HCT116 (cell line): ENCODE data around the gene KLHL24. TPM values are rescaled to one million over a fixed set of nuclear protein-coding genes. Genes with fewer than 3 reads are reported as not detected.
"Not testable (repeated sequence)": the region's sequence is repeated elsewhere in the genome, so short reads cannot be mapped to it uniquely, and the experiment has no call there.

Source experiments
- ATAC-seq: fragments of 200-7000 bp; cut with Tn5 transposase; 2 replicates; pipeline ENCODE4 v1.9.1; 2020; ENCODE audit warnings: mild to moderate bottlenecking, moderate library complexity
- BruUV-seq: library from RNA; stranded (reverse); fragments of 400-500 nt; replicated peaks from 2 replicates; lab custom pipeline; 2021; lab: Mats Ljungman, UMichigan
- CTCF ChIA-PET: fragments of 300-600 bp; sonication (Branson Sonifier 250); formaldehyde crosslinking; loops from one replicate; lab custom pipeline; 2021; ENCODE audit warnings: antibody characterized with exemption; lab: Charles Lee
- POLR2A ChIA-PET: fragments of 300-600, 350-600 bp; sonication (Branson Sonifier 250); formaldehyde crosslinking; loops from one replicate; lab custom pipeline; 2021; ENCODE audit warnings: antibody characterized with exemption; lab: Charles Lee
- RAD21 ChIA-PET, 2 experiments: fragments of 300-600 bp; sonication (Branson Sonifier 250); formaldehyde crosslinking; loops; one replicate each; lab custom pipeline; 2023; ENCODE audit warnings: low total read pairs in 2 of 2; ENCODE audit not compliant: uncharacterized antibody in 2 of 2, unreplicated experiment in 2 of 2, low non-redundant PET in 1 of 2; lab: Charles Lee
- DNase-seq: peaks from one replicate; pipeline ENCODE4 v3.0.0-alpha.2; 2010; ENCODE audit warnings: low read depth, low spot score
- H2AFZ ChIP-seq: fragments of 200-600 bp; shearing (Covaris generic), sonication (generic); 2 replicates; pipeline ENCODE4 v1.6.1; 2017; ENCODE audit warnings: low read depth, mixed run types, mixed read lengths, antibody characterized with exemption, low read length; ENCODE audit not compliant: poor library complexity, severe bottlenecking
- H3K27ac ChIP-seq: 2 replicates; pipeline ENCODE4 v1.5.1; 2012; ENCODE audit warnings: low read depth, low read length
- H3K27me3 ChIP-seq: fragments of 200-600 bp; sonication (generic); 2 replicates; pipeline ENCODE4 v1.6.1; 2016; ENCODE audit warnings: mixed run types, low read length, mixed read lengths; ENCODE audit not compliant: insufficient read depth
- H3K36me3 ChIP-seq, 2 experiments: fragments of 200-500 bp in 1 of 2; fragments of 200-600 bp in 1 of 2; sonication (Bioruptor generic) in 1 of 2; sonication (generic) in 1 of 2; 2 replicates each; pipeline versions ENCODE4 v1.5.1 to v1.6.1; 2014 to 2016; ENCODE audit warnings: low read length in 2 of 2, inconsistent platforms in 1 of 2, mixed read lengths in 1 of 2, mixed run types in 1 of 2; ENCODE audit not compliant: insufficient read depth in 2 of 2, control insufficient read depth in 1 of 2
- H3K4me1 ChIP-seq, 2 experiments: fragments of 200-600 bp in 1 of 2; sonication (generic) in 1 of 2; 2 replicates each; pipeline versions ENCODE4 v1.5.1 to v1.6.1; 2012 to 2017; ENCODE audit warnings: low read length in 2 of 2, inconsistent platforms in 1 of 2, mild to moderate bottlenecking in 1 of 2, mixed read lengths in 1 of 2, mixed run types in 1 of 2, moderate library complexity in 1 of 2; ENCODE audit not compliant: insufficient read depth in 2 of 2, control insufficient read depth in 1 of 2
- H3K4me2 ChIP-seq: fragments of 200-600 bp; sonication (generic); 2 replicates; pipeline ENCODE4 v1.6.1; 2017; ENCODE audit warnings: mixed run types, low read length, mixed read lengths
- H3K4me3 ChIP-seq, 2 experiments: fragments of 200-600 bp in 1 of 2; sonication (generic) in 1 of 2; replicated peaks in 1 of 2; 2 replicates each; pipeline ENCODE4 v1.5.1; 2011 to 2016; ENCODE audit warnings: low read length in 2 of 2, control low read depth in 1 of 2, low read depth in 1 of 2, mild to moderate bottlenecking in 1 of 2, mixed read lengths in 1 of 2, mixed run types in 1 of 2
- H3K79me2 ChIP-seq: fragments of 200-600 bp; sonication (generic); 2 replicates; pipeline ENCODE4 v1.6.1; 2017; ENCODE audit warnings: mild to moderate bottlenecking, mixed run types, low read length, moderate library complexity, mixed read lengths; ENCODE audit not compliant: insufficient read depth
- H3K9ac ChIP-seq: fragments of 200-600 bp; sonication (generic); 2 replicates; pipeline ENCODE4 v1.6.1; 2016; ENCODE audit warnings: low read length, mixed read lengths
- H3K9me2 ChIP-seq: fragments of 200-600 bp; sonication (generic), shearing (Covaris generic); 2 replicates; pipeline ENCODE4 v1.6.1; 2017; ENCODE audit warnings: mixed run types, mild to moderate bottlenecking, moderate library complexity; ENCODE audit not compliant: insufficient read depth
- H3K9me3 ChIP-seq, 2 experiments: fragments of 200-500 bp in 1 of 2; fragments of 200-600 bp in 1 of 2; sonication (Bioruptor generic) in 1 of 2; sonication (generic) in 1 of 2; 2 replicates each; pipeline ENCODE4 v1.6.1; 2014 to 2017; ENCODE audit warnings: low read length in 2 of 2, mixed read lengths in 2 of 2, inconsistent platforms in 1 of 2, low read depth in 1 of 2, mild to moderate bottlenecking in 1 of 2, mixed run types in 1 of 2, moderate library complexity in 1 of 2; ENCODE audit not compliant: control insufficient read depth in 1 of 2, insufficient read depth in 1 of 2
- H4K20me1 ChIP-seq: fragments of 200-600 bp; sonication (generic), shearing (Covaris generic); 2 replicates; pipeline ENCODE4 v1.6.1; 2017; ENCODE audit warnings: mixed run types, mild to moderate bottlenecking, moderate library complexity; ENCODE audit not compliant: insufficient read depth
- CBX3 ChIP-seq: IDR thresholded peaks from 2 replicates; pipeline ENCODE4 v1.6.1; 2012; ENCODE audit warnings: low read depth
- ELF1 ChIP-seq: IDR thresholded peaks from 2 replicates; pipeline ENCODE4 v1.6.1; 2012; ENCODE audit warnings: low read depth, borderline replicate concordance
- EZH2phosphoT487 ChIP-seq: fragments of 200-600 bp; IDR thresholded peaks from 2 replicates; pipeline ENCODE4 v1.6.1; 2018; ENCODE audit warnings: antibody characterized with exemption, borderline replicate concordance
- JUND ChIP-seq: IDR thresholded peaks from 2 replicates; pipeline ENCODE4 v1.6.1; 2012
- intact Hi-C: fragments of 100-400 bp; cut with micrococcal nuclease; formaldehyde crosslinking; loops from 2 replicates; pipeline ENCODE4 v1.10.0; 2022
- total RNA-seq: library from RNA; stranded (reverse); gene quantifications from one replicate; pipeline ENCODE4 v1.2.1, GENCODE V29; 2021; ENCODE audit not compliant: unreplicated experiment
- TF ChIP-seq, protein P1 (sequence below): IDR thresholded peaks from 2 replicates; pipeline ENCODE4 v1.6.1; 2011; ENCODE audit warnings: mild to moderate bottlenecking, low read length, moderate library complexity; ENCODE audit not compliant: insufficient replicate concordance; ENCODE audit errors: extremely low read depth

Gene KLHL24
- total RNA-seq, 1 experiment from 2014 or later: 21.0 TPM

DNA sequence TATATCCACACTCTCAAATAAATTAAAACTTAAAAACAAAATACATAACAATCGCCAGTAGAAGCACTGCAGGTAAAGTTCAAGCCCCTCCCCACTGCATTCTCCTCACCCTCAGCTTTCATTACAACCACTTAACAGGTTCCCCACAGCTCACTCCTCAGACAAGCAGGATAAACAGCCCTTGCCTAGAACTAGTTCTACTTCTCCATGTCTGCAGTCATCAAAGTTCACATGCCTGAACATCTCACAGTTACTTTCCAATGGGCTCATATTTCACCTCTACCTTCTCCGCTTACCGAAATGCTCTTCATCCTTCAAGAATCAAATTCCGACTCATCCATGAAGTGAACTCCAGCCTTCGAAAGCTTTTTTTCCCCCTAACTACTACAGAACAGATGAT lies 66.3 kb downstream of the KLHL24 start:
- Histone ChIP-seq H3K36me3 (peaks cover 0 to 2% of the 10 kb centered on the region in 2 experiments; a peak in 1 of 4 replicates), H4K20me1 (peaks cover 15% of the 10 kb centered on the region; the same call in 1 of the 2 replicates), H3K9me2 (no peaks in the 10 kb centered on the region), H2AFZ (no peak overlapping the region), H3K27me3 (no peaks in the 10 kb centered on the region), H3K9ac (no peak overlapping the region), H3K4me2 (no peak overlapping the region), H3K4me3 (no peak overlapping the region), H3K79me2 (peaks cover 90% of the 10 kb centered on the region), H3K27ac (no peak overlapping the region), H3K4me1 (peaks cover 0 to 18% of the 10 kb centered on the region in 2 experiments; a peak in 3 of 4 replicates), H3K9me3 (no peaks in the 10 kb centered on the region)
- ATAC-seq: no peak
- POLR2A ChIA-PET: no interaction called here
- TF ChIP-seq ELF1 (no peak), EZH2phosphoT487 (no peak), JUND (no peak), CBX3 (no peak)
- TF ChIP-seq, protein P1, sequence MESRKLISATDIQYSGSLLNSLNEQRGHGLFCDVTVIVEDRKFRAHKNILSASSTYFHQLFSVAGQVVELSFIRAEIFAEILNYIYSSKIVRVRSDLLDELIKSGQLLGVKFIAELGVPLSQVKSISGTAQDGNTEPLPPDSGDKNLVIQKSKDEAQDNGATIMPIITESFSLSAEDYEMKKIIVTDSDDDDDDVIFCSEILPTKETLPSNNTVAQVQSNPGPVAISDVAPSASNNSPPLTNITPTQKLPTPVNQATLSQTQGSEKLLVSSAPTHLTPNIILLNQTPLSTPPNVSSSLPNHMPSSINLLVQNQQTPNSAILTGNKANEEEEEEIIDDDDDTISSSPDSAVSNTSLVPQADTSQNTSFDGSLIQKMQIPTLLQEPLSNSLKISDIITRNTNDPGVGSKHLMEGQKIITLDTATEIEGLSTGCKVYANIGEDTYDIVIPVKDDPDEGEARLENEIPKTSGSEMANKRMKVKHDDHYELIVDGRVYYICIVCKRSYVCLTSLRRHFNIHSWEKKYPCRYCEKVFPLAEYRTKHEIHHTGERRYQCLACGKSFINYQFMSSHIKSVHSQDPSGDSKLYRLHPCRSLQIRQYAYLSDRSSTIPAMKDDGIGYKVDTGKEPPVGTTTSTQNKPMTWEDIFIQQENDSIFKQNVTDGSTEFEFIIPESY: no peak
- intact Hi-C loops: no loop called here
- DNase-seq: no peak
- BruUV-seq: TSS peak; percentile 14
- RAD21 ChIA-PET: no interaction called here
- CTCF ChIA-PET: no interaction called here

DNA sequence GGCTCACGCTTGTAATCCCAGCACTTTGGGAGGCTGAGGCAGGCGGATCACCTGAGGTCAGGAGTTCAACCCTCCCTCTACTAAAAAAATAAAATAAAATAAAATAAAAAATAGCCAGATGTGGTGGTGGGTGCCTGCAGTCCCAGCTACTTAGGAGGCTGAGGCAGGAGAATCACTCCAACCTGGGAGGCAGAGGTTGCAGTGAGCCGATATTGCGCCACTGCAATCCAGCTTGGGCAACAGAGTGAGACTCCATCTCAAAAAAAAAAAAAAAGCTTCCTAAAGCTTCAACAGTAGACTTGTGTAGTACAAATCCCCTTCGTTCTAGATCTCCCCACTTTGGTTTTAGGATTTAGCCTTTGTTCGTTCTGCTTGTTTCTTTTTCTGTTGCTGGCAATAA lies 68.5 kb downstream of the KLHL24 start:
- CTCF ChIA-PET, DNase-seq, RAD21 ChIA-PET, H3K4me2 ChIP-seq, H3K27ac ChIP-seq, H3K9me3 ChIP-seq, BruUV-seq, ATAC-seq, H3K36me3 ChIP-seq, H3K27me3 ChIP-seq, H3K9me2 ChIP-seq, H3K9ac ChIP-seq, H3K4me3 ChIP-seq, H2AFZ ChIP-seq, intact Hi-C loops, POLR2A ChIA-PET: not testable (repeated sequence)
- Histone ChIP-seq H3K79me2 (peaks cover 100% of the 10 kb centered on the region), H4K20me1 (peaks cover 20% of the 10 kb centered on the region; the same call in 1 of the 2 replicates), H3K4me1 (peaks cover 0 to 10% of the 10 kb centered on the region in 2 experiments; a peak in 3 of 4 replicates)
